RPMI8226 (cell line): ENCODE measurements around the gene GHRHR.

Source experiments
- DNase-seq: peaks from one replicate; pipeline ENCODE4 v3.0.0-alpha.2; 2015

GHRHR gene

GRCh38 chr7:31017032-31017675, 53.4 kb downstream of the GHRHR start:
- peak; percentile 20 for DNase-seq

- no peak for DNase-seq
Observed at GRCh38 chr7:31017721-31018120, 54.0 kb downstream of the GHRHR start.

GRCh38 chr7:31019509-31019908, 55.8 kb downstream of the GHRHR start:
- no peak for DNase-seq

GRCh38 chr7:31020161-31020560, 56.4 kb downstream of the GHRHR start:
- DNase-seq: no peak

- no peak for DNase-seq
Observed at GRCh38 chr7:31020652-31021051, 56.9 kb downstream of the GHRHR start.

- DNase-seq: no peak
Observed at GRCh38 chr7:31022117-31022516, 58.4 kb downstream of the GHRHR start.

GRCh38 chr7:31022726-31023125, 59.0 kb downstream of the GHRHR start:
- no peak for DNase-seq

GRCh38 chr7:31023877-31024276, 60.1 kb downstream of the GHRHR start:
- no peak for DNase-seq

- DNase-seq: no peak
Observed at GRCh38 chr7:31027161-31027965, 63.6 kb downstream of the GHRHR start.

- DNase-seq: no peak
Observed at GRCh38 chr7:31028006-31028405, 64.3 kb downstream of the GHRHR start.

GRCh38 chr7:31028417-31028992, 64.8 kb downstream of the GHRHR start:
- no peak for DNase-seq
